ENCODE results near the gene CPNE6. TPM values are rescaled to one million over a fixed set of nuclear protein-coding genes. Genes with fewer than 3 reads are reported as not detected.

CPNE6 gene
- polyA plus RNA-seq, 2 of the 4 experiments (the other 2 are of a cell fraction), result not detected

DNA sequence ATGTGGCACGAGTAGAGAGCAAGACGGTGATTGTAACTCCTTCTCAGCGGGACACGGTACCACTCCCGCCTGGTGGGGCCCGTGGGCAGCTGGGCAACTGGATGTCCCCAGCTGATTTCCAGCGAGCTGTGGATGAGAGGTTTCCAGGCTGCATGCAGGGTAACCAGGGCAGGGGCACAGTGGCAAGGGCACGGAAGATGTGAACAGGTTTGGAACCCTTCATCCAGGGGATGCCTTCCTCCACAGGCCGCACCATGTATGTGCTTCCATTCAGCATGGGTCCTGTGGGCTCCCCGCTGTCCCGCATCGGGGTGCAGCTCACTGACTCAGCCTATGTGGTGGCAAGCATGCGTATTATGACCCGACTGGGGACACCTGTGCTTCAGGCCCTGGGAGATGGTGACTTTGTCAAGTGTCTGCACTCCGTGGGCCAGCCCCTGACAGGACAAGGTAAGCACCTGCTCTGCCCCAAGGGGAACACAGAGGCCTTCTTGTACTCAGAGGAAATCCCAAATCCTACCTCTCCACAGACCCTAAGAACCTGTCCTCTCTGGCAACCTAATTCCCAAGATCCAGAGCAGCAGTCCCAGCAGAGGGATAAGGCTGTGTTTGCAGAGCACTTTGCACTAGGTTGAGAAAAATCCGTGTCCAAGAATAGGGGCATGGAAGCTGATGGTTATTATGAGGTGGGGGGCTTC lies 27.0 kb downstream of the CPNE6 start:
- DNase-seq (ENCODE audit: low read depth in 1 of 2, low spot score in 1 of 2), result no peak
- WGBS (ENCODE audit: missing lambda C conversion rate), result 91% methylated on average over 16 of the region's 16 CpGs
- CTCF ChIA-PET, result interaction anchor here (0.8 to 13.3 kb wide), 5 partner anchors 3 to 89 kb away, joined by 3 to 405 read pairs (median 225); partner anchors contain the start of gene PCK2
- no peak for TF ChIP-seq RARB (CRISPR knock-in tag; IDR thresholded peaks at IDR 0.05)
- no peak for TF ChIP-seq EHF (CRISPR knock-in tag; IDR thresholded peaks at IDR 0.05)
- TF ChIP-seq, protein P1, sequence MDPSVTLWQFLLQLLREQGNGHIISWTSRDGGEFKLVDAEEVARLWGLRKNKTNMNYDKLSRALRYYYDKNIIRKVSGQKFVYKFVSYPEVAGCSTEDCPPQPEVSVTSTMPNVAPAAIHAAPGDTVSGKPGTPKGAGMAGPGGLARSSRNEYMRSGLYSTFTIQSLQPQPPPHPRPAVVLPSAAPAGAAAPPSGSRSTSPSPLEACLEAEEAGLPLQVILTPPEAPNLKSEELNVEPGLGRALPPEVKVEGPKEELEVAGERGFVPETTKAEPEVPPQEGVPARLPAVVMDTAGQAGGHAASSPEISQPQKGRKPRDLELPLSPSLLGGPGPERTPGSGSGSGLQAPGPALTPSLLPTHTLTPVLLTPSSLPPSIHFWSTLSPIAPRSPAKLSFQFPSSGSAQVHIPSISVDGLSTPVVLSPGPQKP (IDR thresholded peaks at IDR 0.05; ENCODE audit: low read depth, low read length), result no peak
- FAIRE-seq, result no peak
- H3K4me2 ChIP-seq, result no peak overlapping the region
- POLR2A ChIA-PET, result no interaction called here
- no peak for ATAC-seq
- no peak overlapping the region for H3K27ac ChIP-seq
- no peaks in the 10 kb centered on the region for H3K9me3 ChIP-seq
- H3K4me3 ChIP-seq, result no peak overlapping the region
- peaks cover 12% of the 10 kb centered on the region for H3K4me1 ChIP-seq

DNA sequence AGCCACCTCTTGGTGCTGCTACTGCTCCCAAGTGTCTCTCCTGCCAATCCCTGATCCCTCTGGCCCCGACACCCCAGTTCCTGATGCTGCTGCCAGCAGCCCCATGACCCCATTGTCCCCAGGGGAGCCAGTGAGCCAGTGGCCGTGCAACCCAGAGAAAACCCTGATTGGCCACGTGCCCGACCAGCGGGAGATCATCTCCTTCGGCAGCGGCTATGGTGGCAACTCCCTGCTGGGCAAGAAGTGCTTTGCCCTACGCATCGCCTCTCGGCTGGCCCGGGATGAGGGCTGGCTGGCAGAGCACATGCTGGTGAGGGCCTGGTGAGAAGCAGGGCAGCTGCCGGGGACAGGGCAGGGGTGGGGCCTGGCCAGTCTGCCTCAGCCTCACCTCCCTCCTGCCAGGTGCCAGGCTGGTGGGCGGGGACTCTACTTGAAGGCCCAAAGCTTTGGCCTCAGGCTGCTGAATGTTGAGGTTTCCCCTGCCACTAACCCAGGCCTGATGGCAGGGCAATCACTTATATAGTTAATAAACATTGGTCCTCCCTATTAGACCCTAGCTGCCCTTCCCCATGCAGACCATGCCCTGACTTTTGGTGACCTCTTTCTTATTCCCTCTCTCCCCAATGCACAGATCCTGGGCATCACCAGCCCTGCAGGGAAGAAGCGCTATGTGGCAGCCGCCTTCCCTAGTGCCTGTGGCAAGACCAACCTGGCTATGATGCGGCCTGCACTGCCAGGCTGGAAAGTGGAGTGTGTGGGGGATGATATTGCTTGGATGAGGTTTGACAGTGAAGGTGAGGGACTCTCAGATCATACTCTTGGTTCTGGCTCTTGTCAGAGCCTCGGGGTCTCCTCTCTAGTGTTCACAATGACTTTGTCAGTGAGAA lies 27.8 kb downstream of the CPNE6 start:
- POLR2A ChIA-PET, result no interaction called here
- FAIRE-seq, result no peak
- 84% methylated on average over 12 of the region's 17 CpGs for WGBS (ENCODE audit: missing lambda C conversion rate)
- no peak overlapping the region for H3K4me2 ChIP-seq
- no peak overlapping the region for H3K27ac ChIP-seq
- CTCF ChIA-PET, result interaction anchor here (0.8 to 13.3 kb wide), 4 partner anchors 4 to 90 kb away, joined by 3 to 405 read pairs (median 225); partner anchors contain the start of gene PCK2
- no peak for DNase-seq (ENCODE audit: low read depth in 1 of 2, low spot score in 1 of 2)
- H3K4me3 ChIP-seq, result no peak overlapping the region
- ATAC-seq, result no peak
- H3K9me3 ChIP-seq, result no peaks in the 10 kb centered on the region
- TF ChIP-seq ATOH8 (CRISPR knock-in tag; IDR thresholded peaks at IDR 0.05; ENCODE audit: low read depth) (no peak), MAX (IDR thresholded peaks at IDR 0.05) (no peak)
- TF ChIP-seq, protein P2, sequence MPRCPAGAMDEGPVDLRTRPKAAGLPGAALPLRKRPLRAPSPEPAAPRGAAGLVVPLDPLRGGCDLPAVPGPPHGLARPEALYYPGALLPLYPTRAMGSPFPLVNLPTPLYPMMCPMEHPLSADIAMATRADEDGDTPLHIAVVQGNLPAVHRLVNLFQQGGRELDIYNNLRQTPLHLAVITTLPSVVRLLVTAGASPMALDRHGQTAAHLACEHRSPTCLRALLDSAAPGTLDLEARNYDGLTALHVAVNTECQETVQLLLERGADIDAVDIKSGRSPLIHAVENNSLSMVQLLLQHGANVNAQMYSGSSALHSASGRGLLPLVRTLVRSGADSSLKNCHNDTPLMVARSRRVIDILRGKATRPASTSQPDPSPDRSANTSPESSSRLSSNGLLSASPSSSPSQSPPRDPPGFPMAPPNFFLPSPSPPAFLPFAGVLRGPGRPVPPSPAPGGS (IDR thresholded peaks at IDR 0.05), result no peak
- H3K4me1 ChIP-seq, result peaks cover 8% of the 10 kb centered on the region

- 60% methylated on average over 4 of the region's 4 CpGs for WGBS (ENCODE audit: missing lambda C conversion rate)
- ChIA-PET POLR2A (interaction anchor here (0.6 kb wide), 1 partner anchor 8 kb away, joined by 3 read pairs; no protein-coding TSS in a partner anchor), CTCF (interaction anchor here (3.1 to 13.3 kb wide), 4 partner anchors 5 to 40 kb away, joined by 11 to 244 read pairs (median 225); partner anchors contain the start of genes DCAF11, NRL and PCK2)
- Histone ChIP-seq H3K4me3 (no peak overlapping the region), H3K4me1 (peaks cover 6% of the 10 kb centered on the region), H3K9me3 (no peaks in the 10 kb centered on the region), H3K27ac (no peak overlapping the region), H3K4me2 (no peak overlapping the region)
- FAIRE-seq (no peak), DNase-seq (ENCODE audit: low read depth in 1 of 2, low spot score in 1 of 2) (no peak), ATAC-seq (no peak)
- TF ChIP-seq NR3C1 (IDR thresholded peaks at IDR 0.05) (no peak), MAFK (IDR thresholded peaks at IDR 0.05; ENCODE audit: partially characterized antibody) (no peak), JUNB (IDR thresholded peaks at IDR 0.05) (no peak), NPAS2 (CRISPR knock-in tag; IDR thresholded peaks at IDR 0.05; ENCODE audit: borderline replicate concordance) (no peak), JUN (IDR thresholded peaks at IDR 0.05) (no peak)
These were observed 29.0 kb downstream of the CPNE6 start for GRCh38 chr14:24100197-24100981.

Data from A549 (cell line).